ENCODE measurements around the gene CEP41.

Gene CEP41

GRCh38 chr7:130364451-130364850 lies 76.4 kb downstream of the CEP41 start:
- no peak for DNase-seq (ENCODE audit: extremely low read depth, low read depth)

DNA sequence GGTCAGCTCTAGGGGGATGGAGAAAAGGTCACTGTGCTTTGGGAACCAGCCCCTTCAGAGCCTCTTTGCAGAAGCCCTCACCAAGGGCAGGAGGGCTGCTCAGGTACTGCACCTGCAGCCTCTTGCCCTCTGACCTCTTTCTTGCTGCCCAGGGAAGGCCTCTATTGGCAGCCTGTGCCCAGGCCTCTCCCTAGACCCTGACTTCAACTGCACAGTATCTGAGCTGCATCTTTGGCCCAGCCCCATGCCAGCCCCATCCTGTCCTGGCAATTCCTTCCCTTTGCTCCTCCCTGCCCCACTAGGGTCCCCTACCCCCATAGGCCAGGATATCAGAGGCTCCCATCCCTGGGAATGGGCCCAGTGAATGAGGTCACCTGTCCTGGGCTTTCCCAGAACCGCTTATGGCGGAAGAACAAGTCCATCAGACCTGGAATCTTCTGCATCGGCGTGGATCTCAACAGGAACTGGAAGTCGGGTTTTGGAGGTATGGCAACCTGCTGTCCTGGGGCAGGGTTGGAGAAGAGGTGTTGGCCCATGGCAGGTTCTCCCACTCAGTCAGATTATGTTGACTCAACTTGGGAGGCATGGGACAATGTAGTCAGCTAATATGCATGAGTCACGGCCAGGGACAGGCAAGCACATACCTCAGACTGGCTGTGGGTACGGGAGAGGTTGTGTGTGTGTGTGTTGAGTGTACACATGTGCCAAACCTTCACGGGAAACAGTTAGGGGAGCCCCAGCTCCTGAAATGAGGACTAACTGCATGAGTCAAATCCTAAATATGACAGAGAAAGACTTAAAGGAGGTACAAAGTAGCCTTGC lies 77.6 kb downstream of the CEP41 start:
- TF ChIP-seq, protein P1, sequence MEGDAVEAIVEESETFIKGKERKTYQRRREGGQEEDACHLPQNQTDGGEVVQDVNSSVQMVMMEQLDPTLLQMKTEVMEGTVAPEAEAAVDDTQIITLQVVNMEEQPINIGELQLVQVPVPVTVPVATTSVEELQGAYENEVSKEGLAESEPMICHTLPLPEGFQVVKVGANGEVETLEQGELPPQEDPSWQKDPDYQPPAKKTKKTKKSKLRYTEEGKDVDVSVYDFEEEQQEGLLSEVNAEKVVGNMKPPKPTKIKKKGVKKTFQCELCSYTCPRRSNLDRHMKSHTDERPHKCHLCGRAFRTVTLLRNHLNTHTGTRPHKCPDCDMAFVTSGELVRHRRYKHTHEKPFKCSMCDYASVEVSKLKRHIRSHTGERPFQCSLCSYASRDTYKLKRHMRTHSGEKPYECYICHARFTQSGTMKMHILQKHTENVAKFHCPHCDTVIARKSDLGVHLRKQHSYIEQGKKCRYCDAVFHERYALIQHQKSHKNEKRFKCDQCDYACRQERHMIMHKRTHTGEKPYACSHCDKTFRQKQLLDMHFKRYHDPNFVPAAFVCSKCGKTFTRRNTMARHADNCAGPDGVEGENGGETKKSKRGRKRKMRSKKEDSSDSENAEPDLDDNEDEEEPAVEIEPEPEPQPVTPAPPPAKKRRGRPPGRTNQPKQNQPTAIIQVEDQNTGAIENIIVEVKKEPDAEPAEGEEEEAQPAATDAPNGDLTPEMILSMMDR (IDR thresholded peaks at IDR 0.05; ENCODE audit: low read depth, low read length, missing control alignments) = no peak
- DNase-seq (ENCODE audit: extremely low read depth, low read depth) = peak; percentile 81
- H3K4me3 ChIP-seq (replicated peaks; ENCODE audit: low read depth, low read length) = no peak overlapping the region

More at GRCh38 chr7:130364451-130364850, 76.4 kb downstream of the CEP41 start:
- TF ChIP-seq, protein P1 (IDR thresholded peaks at IDR 0.05; ENCODE audit: low read depth, low read length, missing control alignments) = no peak
- H3K4me3 ChIP-seq (replicated peaks; ENCODE audit: low read depth, low read length) = no peak overlapping the region

DNA sequence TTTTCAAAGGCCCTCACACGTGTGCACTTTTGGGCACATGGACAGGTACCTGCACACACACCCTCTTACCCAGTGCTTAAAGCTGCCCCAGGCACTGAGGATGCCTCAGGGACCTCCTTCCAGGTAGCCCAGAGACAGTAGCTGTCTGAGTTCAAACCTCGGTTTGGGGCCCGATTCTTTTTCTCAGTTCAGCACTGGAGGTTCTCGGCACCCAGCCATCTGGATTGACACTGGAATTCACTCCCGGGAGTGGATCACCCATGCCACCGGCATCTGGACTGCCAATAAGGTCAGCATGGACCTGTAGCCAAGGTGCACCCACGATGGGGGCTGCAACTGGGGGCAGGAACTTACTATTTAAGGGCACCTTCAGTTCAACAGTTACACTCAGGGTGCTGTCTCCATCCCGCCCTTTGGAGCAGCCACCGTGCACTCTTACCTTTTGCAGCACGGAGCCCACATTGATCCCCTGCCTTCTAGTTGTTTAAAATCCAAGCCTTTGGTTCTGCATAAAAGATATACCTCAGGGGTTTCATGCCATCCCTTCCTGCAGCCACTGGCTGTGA lies 78.5 kb downstream of the CEP41 start:
- H3K4me3 ChIP-seq (replicated peaks; ENCODE audit: low read depth, low read length) = no peak overlapping the region
- no peak for DNase-seq (ENCODE audit: extremely low read depth, low read depth)
- TF ChIP-seq, protein P1 (IDR thresholded peaks at IDR 0.05; ENCODE audit: low read depth, low read length, missing control alignments) = no peak

DNA sequence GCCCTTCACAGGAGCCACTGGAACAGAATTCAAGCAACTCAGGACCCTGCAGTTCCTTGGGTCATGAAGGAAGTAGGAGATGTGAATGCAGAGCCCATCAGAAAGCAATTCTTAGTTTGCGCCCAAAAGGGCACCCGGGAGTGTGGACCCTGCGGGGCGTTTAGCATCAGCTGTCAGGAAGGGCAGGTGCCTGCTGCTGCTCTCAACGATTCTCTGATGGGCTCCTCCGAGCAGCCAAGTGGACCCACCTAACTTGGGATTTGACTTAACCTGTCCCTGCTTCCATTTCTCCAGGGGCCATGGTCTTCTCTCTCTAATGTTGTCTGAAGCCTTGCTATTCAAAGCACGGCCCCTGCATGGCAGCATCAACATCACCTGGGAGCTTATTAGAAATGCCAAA lies 79.1 kb downstream of the CEP41 start:
- no peak for DNase-seq (ENCODE audit: extremely low read depth, low read depth)
- TF ChIP-seq, protein P1 (IDR thresholded peaks at IDR 0.05; ENCODE audit: low read depth, low read length, missing control alignments) = no peak
- H3K4me3 ChIP-seq (replicated peaks; ENCODE audit: low read depth, low read length) = no peak overlapping the region

GRCh38 chr7:130360518-130360917 lies 80.3 kb downstream of the CEP41 start:
- TF ChIP-seq, protein P1 (IDR thresholded peaks at IDR 0.05; ENCODE audit: low read depth, low read length, missing control alignments) = no peak
- no peak overlapping the region for H3K4me3 ChIP-seq (replicated peaks; ENCODE audit: low read depth, low read length)
- no peak for DNase-seq (ENCODE audit: extremely low read depth, low read depth)

DNA sequence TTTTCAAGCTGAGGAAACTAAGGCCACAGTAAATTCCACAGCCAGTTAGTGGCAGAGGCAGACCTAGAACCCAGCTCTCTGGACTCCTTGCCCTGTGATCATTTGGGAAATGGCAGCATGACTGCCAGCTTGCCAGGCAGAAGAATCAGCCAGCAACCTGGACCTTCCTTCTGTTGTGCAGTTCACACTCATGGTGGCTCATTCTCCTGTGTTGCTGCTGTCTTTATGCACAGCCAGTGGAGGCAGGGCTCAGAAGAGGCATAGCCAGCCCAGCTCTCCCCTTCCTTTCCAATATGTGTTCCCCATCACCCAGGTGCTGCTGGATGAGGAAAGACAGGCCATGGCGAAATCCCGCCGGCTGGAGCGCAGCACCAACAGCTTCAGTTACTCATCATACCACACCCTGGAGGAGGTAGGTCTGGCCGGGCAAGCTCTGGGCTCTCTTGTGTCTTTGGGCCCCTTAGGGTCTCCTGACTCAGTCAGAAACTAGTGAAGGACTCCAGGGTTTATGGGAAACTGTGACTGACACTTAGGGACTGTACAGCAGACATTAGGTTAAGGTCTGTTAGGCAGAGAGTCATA lies 81.4 kb downstream of the CEP41 start:
- DNase-seq (ENCODE audit: extremely low read depth, low read depth) = no peak
- H3K4me3 ChIP-seq (replicated peaks; ENCODE audit: low read depth, low read length) = no peak overlapping the region
- TF ChIP-seq, protein P1 (IDR thresholded peaks at IDR 0.05; ENCODE audit: low read depth, low read length, missing control alignments) = no peak
